HG02852 (cell line): ENCODE results near the gene SERPINA9.
"Not testable (repeated sequence)": the region's sequence is repeated elsewhere in the genome, so short reads cannot be mapped to it uniquely, and the experiment has no call there.

ENCODE experiments used
- ATAC-seq: cut with Tn5 transposase; IDR thresholded peaks from one replicate; pipeline ENCODE4 v1.9.1; 2021; ENCODE audit warnings: mild to moderate bottlenecking, moderate library complexity; ENCODE audit not compliant: unreplicated experiment

The SERPINA9 gene

DNA sequence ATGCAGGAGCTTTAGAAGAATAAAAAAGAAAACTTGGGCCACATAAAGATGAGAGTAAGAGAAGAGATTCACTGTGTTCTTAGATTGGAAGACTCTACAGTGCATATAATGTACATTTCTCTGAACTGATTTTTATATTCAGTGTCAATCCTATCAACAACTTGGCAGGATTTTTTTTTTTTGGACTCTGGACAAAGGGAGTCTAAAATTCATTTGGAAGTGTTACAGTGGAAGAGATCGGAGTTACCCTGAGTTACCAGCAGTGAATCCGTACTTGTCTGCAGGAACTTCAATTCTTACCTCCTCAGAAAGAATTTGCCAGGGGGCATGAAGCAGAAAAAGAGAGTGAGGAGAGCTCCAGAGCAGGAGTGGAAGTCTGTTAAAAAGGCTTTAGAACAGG, 47.4 kb downstream of the SERPINA9 start:
- no peak for ATAC-seq

DNA sequence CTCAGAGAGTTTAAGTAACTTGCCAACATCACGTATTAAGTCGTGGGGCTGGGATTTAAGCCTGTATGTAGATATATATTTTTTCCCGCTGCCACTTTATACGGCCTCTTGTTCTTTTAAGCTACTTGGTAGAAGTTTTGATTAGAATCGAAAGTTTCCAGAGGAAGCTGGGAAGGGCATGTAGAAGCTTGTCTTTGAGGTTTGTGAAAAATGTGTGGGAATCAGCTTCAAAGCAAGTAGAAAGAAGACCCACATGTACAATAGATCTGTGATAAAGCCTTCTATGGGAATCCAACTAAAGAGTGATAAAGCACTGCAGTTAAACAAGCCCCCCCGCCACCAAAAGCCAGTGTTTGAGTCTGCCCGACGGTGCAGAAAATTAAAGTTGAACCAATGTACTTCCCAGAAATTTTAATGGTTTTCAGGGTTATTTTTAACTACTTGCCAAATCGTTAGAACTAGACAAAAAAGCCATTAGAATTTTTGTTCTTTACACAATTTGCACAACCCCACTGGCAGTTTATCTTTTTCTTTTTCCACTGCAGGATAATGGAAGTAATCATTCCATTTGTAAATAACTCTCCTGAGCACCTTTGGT, 48.9 kb downstream of the SERPINA9 start:
- ATAC-seq = no peak

DNA sequence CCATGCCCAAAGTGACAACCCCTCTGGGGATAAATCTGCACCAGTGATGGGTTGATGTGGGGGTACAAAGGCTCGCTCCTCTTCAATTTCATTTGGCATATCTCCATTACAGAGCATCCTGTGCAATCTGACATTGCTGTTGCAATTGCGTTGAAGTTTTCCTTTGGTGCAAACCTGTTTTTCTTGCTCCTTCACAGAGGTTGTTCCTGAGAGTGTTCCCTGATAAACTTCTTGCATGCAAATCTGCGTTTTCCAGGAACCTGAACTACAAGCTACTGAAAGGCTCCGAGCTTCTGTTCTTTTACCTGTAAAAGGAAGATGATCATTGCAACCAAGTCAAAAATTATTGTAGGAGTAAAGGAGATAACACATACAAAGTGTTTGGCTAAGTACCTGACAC, 49.5 kb downstream of the SERPINA9 start:
- no peak for ATAC-seq

DNA sequence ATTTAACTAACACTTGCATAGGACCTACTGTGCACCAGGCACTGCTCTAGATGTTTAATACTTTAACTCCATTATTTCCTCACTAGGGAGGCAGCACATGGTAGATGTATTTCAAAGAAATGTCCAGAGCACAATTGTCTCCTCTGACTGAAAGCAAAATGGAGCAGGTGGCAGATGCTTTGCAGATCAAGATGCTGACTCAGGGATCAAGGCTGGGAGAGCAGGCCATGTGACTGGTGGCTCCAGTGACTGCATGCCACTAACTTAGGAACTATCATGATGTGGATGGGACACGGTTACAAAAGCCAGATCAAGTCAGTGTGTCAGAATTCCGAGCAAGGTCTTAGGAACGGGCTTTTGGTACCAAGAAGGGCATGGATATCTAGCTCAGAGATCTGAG, 51.6 kb downstream of the SERPINA9 start:
- ATAC-seq = no peak

DNA sequence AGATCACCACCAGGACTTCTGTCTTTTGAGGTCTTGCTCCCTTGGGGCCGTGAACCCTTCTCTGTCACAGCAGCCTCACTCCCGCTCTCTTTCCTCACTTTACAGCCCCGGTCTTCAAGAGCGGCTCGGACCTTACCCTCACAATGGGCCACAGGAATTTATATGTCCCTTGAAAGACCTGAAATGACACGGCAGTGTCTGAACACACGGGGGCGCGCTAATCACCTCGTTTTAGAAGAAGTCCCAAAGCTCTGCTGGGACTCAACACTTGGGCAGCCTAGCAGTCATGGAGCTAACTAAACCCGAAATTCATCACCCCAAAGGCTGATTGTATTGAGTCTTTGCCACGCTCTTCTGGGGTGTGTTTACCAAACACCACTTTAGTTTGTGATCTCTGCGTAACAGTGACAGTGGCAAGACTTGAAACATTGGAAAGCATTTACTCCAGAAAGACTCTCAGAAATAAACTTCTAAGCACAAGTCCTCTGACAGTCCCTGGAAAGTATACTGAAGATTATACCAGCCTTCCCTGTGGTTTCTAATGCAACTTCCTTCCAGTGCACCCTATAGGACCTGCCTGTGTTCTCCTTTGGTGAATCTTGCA, 52.4 kb downstream of the SERPINA9 start:
- ATAC-seq = no peak

DNA sequence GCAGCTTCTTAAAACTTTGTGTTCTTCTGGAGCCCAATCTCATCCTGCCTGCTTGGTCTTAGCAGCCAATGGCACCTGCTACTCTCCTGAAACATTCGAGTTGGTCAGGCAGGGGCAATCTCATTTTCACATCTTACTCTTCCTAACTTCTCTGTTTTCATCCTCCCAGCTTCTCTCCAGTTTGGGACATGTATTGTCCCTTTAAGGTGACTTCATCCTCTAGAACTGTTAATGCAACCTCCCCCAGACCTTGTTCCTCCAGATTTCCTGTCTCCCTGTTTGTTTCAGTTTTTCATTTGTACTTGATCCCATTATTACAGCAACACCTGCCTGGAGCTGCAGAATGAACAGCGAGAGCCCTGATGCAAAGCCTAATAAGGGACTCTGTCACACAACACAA, 54.7 kb downstream of the SERPINA9 start:
- ATAC-seq = no peak

DNA sequence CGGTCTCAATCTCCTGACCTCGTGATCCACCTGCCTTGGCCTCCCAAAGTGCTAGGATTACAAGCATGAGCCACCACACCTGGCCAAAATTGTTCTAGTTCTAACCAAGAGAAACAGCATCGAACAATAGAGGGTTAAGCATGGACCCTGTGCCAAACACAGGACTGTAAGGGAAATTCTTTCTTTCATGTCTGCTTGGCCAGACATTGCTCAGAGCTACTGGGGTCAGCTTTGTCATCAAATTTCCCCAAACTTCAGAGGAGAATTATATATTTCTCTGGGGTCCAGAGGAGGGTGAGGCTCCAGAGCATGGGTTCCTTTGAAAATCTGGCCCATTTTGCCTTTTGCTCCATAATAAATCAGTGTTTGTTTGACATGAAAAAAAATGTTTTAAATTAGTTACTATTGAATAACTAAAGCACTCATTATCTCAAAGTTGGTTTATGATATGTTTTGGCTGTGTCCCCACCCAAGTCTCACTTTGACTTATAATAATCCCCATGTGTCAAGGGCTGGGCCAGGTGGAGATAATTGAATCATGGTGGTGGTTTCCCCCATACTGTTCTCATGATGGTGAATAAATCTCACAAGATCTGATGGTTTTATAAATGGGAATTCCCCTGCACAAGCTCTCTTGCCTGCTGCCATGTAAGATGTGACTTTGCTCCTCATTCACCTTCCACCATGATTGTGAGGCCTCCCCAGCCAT, 58.3 kb downstream of the SERPINA9 start:
- ATAC-seq = not testable (repeated sequence)
